MV-4-11 (cell line): ENCODE data around the gene ACADSB.

Source experiments
- DNase-seq: peaks from one replicate; lab custom pipeline; 2025; lab: John Stamatoyannopoulos, UW

The ACADSB gene

DNA sequence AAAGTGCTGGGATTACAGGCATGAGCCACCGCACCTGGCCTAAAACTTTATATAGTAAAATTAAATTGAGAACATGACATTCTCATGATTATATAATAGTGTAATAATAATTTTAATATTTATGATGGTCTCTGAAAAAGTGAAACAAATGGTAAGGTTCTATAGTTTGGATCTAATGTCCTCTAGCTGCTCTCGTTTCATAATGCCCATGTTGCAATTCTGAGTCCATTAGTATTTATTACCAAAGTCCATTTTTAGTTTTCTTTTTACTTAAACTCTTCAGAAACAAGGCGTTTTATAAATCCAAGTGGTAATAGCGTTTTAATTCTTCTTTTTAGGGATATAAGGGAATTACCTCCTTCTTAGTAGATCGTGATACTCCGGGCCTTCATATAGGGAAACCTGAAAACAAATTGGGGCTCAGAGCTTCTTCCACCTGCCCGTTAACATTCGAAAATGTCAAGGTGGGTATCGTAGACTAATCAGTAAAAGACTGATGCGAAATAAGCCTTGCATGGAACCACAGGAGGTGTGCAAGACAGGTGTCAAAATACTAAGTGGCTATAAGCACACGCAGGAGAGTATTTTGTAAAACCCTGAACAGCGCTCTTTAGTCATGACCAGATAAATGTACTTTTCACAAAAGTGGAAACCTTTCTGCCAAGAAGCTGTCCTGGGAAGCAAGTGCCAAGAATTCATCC is 34.1 kb downstream of the ACADSB start:
- no peak for DNase-seq

DNA sequence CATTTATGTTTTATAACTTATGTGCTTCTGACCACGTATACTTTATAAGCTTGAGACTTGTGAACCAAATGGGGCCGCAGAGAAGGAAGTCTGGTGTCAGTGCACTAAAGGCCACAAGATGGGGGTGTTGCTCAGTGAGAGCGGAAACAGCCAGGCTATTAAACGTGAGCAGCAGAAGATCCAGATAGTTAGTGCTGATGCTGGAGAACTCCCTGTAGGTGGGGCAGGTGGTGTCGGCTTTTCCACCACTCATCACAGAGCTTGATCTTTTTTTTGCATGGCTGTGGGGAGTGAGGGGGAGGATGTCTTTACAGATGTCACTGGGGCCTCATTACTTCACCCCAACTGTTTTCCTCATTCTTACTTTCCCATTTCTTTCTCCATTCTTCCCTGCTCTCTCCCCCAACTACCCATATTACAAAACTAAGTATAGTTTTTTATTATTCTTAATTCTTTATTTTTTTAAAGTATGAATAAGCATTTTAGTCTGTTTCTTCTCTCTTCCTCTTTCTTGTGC is 34.7 kb downstream of the ACADSB start:
- peak; percentile 59 for DNase-seq

DNA sequence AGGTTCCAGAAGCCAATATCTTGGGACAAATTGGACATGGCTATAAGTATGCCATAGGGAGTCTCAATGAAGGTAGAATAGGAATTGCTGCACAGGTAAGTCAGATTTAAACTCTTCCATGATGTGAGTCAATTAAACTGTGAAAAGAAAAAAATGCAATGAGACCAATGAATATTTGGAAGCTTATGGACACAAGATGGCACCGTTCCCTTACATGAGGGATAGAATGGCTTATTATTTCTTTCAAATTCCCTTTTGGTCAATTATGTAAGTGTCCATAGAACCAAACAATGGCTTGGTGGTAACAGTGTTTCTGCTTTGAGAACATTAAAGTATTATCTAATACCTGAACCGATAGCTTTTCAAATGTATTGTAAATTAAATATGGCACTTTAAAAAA is 35.6 kb downstream of the ACADSB start:
- peak; percentile 39 for DNase-seq

DNA sequence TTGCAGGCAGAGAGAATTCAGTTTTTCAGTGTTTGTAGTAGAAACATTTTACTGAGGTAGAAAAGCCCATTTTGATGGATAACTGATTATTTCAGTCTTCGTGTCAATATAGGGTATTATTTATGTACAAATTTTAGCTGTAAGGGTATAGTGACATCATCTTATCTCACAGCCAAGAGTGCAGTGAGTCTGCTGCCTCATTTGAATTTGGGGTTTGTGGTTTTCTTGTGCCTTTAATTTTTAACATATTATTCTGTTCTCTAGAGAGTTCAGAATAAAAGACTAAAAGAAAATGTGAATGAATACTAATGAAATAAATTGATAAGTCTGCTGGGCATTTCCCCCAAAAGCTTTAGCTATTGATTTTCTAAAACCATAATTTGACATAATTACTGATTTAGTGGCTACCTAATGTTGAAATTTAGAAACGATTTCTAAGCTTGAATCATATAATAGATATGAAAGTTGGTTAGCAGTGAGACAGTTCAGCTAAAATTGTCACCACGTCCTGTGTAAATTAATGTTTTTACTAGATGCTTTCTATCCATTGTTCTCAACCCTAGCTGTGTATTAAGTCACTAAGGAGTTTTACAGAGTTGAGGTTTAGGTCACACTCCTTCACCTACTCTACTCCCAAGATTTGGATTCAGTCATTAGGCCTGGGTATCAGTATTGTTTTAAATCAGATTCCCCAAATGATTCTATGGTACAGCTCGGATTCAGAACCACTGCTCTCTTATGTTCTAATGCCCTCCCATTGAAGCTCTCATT is 37.3 kb downstream of the ACADSB start:
- no peak for DNase-seq

DNA sequence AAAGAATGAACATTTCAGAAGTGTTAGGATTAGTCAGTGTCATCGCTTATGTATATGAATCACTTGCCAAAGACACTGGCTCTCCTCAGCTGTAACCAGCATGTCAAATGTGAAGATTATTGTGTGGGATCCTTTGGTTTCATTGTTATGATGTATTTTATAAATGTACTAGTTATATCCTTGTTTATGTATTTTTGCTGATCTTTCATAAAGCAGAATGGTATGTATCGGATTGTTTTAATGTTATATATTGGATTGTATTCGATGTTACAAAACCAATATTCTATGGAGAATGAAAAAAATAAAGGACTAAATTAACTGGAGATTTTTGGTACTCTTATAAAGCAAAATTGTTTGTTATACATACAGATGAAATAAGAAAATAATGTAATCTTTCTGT is 49.2 kb downstream of the ACADSB start:
- DNase-seq = no peak

DNA sequence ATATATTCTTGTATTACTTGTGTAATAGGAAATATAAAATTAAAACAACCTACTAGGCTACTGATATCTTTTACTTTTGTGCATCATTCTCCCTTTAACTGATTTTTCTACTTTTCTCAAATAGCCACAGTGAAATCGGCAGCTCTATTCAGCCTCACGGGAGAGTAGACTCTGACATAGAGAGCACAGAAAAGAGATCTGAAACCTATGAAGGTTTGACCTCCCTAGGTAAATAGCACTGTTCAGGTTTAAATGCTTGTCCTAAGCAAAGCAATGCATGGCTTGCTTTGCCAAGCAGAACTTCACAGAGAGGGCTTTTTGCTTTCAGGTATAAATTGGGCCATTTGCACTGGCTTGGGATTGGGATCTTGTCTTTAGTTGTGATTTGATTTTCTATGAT is 53.1 kb downstream of the ACADSB start:
- no peak for DNase-seq

DNA sequence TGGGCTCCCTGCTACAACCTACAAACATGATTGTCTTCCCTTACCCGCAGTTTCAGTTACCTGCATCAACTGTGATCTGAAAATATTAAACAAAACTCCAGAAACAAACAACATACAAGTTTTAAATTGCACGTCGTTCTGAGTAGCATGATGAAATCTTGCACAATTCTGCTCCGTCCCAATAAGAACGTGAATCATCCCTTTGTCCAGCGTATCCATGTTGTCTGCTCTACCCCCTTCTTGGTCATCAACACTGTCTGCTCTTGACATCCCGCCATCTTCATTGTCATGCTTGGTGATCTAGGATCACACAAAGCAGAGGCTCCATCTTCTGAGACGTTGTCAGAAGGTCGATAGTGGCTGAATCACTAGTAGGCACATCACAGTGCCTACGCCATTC is 53.9 kb downstream of the ACADSB start:
- no peak for DNase-seq

DNA sequence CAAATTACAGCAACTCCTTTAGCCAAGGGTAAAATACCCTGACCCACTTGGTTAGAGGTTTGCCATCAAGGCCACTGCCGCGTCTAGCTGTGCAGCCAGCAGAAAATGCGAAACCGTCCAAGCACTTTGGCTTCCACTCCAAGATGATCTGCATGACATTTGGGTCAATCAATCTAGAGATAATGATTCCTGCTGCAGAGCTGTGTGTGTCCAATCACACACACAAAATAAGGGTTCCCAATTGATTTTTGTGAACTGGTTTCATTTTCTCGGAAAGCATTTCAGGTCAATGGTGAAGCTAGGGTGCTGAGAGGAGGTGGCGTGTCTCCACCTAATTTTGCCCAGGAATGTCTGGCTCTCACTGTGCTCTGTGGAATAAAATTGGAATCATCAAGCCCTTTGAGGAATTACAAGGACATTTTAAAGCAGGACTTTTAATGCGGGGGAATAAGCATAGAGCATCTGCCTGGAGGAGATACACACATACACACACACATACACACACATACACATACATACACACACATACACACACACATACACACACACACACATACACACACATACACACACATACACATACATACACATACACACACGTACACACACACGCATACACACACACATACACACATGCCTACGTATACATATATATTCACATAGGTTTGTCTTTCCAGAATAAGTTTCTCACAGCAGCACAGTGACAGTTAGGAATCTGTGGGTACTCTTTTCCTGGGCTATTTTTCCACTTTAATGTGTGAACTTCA is 59.5 kb downstream of the ACADSB start:
- DNase-seq = no peak

DNA sequence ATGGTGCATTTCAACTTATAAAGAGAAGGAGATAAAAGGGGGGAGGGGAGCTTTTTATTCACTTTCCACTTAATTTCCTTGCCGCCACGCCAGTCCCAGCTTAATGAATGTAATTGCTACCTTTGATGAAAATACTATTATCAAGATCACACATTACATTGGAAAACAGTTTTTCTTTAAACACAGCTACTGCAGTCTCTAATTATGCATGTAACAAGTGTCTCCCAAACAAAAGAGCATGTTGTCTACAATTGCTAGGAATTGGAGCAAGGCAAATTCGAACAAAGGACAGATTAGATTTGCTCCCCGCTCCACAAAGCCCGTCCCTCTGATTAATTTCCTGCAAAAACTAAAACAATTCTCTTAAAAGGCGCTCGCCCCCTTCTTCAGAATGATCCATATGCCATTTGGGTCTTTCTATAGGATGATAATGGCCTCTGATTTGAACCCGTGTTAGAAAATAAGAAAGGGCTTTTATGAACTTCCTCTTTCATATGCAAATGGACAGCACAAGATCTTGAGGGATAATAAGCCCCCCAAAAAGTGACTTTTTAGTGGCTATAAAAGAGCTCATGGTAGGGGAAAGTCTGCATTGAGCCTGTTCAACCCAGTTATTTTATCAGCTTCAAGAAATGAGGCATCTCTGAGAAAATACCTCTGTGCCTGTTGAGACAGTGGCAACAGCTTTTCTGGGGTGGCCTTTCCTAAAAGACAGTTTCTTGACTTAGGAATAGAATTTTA is 60.6 kb downstream of the ACADSB start:
- DNase-seq = no peak

DNA sequence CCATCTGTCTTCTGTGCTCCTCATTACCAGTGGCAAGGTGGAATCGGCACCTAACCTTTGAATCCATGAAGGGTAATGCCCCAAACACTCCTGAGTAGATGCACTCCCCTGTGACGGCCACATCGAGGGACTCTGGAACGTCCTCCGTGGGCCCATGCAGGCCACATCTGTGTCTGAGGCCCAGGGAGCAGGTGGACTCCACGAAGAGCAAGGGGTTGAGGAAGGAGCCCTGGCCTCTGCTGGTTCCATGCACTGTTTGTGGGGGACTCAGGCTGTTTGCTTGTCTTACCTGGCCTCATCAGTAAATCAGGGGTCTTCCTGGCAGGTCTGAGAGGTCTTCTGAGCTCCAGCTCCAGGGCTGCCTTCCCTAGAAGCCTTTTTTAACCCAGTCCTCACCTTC is 64.4 kb downstream of the ACADSB start:
- no peak for DNase-seq

DNA sequence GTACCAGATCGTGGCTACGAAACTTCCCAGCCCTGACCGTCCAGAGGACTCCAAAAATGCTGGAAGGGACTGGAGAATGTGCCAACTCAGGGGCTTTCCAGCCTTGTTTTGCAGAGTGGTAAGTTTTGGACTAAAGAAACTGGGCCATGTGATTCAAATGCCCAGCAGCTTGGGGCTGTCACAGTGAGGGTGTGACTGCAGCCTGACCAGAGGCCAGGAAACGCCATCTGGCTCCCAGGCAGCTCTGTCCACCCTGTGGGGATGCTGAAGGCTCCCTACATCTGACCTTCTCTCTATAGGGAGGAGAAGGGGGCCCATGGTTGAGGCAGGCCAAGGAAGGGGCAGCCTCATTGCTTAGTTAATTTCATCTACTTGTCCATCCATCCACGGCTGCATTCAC is 65.4 kb downstream of the ACADSB start:
- no peak for DNase-seq

DNA sequence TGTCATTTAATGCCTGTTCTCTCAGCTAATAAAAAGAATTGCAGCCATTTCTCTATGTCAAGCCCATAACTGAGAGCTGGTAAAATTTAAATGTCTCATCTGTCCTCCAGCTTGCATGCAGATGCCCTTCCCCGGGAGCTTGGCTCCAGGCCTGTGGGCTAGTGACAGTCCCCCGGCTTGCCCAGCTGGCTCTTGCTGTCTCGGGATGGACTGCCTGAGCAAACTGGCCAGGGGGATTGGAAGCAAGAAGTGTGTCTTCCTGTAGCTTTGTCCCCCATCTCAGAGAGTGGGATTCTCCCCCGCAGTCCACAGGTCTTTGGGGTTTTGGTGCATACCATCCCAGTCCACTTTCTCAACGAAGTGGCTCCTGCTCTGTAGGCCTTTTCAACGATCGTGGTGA is 73.1 kb downstream of the ACADSB start:
- DNase-seq = no peak

DNA sequence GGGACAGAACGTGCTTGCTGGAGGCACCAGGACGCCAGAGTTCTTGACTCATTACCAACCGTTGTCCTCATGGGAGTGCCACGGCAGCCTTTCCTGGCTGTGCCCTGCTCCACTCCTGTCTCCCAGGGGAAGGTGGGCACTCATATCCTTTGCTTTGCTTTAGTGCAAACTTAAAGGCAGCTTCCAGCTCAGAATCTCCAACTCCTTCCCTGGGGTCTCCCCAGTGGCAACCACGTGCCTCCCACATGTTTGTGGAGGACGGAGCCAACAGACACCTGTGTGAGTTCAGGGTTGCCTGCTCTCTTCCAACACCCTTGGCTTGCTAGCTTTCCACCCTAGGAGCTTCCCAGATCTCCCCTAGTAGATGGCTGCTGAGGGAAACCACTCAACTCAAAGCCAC is 75.0 kb downstream of the ACADSB start:
- DNase-seq = no peak

DNA sequence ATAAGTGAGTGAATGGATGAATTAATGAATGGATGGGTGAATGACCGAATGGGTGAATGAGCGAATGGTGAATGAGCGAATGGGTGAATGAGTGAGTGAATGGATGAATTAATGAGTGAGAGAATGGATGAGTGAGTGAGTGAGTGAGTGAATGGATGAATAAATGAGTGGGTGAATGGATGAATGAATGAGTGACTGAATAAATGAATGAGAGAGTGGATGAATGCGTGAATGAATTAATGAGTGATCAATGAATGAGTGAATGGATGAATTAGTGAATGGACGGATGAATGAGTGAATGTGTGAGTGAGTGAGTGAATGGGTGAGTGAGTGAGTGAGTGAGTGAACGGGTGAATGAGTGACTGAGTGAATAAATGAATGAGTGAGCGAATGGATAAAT is 77.5 kb downstream of the ACADSB start:
- DNase-seq = no peak

DNA sequence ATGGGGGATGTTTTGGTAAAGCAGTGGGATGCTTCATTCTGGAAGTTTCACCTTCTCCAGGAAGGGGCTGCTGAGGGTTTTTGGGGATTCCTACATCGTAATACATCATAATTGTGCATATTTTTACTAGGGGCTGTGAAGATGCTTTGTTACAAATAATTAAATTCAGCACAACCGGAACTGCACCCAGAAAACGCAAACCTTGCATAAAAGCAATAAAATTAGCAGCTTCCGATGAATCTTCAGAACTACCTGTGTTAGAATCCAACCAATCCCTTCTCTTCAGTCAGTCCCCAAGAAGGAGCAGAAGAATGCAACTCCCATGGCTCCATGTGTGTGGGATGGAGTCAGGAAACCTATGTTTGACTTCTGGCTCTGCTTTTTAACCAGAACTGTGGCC is 78.5 kb downstream of the ACADSB start:
- DNase-seq = no peak

DNA sequence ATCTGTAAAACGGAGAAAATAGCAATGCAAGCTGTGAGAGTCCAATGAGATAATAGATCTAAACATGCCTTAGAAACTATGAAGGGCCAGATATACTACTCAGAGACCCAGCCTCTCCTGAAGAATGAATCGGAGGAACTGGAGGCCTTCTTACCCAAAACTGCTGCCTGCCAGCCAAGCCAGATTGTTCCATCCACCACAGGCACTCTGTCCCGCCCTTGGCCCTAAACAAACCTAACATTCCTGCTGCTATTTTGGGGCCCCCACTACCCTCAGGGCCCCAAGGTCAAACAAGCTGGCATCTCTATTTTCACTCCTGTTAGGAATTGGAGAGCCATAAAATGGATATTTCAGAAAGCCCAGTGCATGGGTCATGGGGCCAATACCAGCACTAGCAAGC is 79.0 kb downstream of the ACADSB start:
- DNase-seq = no peak

DNA sequence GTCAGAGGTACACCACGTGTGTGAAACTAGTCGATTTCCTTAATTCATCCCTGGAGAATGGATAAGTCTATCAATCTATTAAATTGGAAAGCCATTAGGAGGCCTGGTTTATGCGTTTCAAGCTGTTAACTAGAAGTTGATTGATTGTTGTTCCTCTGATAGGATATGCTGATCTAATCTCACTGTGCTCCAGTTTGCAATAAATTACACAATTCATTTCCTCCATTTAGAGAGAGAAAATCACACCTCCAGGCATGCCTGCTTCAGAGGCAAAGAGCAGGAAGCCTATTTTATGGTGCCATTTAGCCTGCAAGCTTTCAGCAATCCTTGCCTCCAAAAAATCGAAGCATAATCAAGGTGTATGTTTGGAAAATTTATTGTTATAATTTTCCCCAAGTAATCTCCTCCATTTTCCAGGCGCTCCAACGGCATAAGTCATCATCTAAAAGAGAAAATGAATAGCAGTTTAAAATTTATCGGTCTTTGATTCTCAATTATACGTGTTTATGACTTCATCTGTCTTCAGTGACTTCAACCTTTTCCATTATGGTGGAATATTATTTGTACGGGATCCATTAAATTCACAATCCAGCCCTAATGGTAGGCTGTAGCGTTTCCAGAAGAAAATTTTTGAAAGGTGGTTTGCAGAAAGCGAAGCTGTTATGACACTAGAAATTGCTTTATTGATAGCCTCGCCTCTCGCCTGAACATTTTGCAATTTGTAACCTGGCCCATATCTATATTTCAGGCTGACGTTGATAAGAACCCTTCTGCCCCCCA is 84.0 kb downstream of the ACADSB start:
- DNase-seq = no peak

DNA sequence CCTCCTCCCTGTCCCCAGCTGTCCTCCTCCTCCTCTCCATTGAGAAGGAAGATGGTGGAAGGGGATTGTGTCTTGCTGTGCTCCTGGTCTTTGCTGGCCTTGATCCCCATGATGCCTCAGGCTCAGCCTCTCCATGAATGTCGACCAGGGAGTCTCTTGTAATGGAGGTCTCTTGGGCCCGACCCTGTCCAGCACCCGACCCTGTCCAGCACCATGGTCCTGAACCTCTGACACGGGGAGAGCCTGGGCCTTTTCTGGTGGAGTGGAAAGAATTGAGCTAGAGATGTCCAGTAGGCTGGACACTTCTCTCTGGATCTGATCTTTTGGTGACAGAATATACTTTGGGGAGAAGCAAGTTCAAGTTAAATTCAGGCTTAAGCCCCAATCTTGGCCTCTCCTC is 84.7 kb downstream of the ACADSB start:
- DNase-seq = no peak

DNA sequence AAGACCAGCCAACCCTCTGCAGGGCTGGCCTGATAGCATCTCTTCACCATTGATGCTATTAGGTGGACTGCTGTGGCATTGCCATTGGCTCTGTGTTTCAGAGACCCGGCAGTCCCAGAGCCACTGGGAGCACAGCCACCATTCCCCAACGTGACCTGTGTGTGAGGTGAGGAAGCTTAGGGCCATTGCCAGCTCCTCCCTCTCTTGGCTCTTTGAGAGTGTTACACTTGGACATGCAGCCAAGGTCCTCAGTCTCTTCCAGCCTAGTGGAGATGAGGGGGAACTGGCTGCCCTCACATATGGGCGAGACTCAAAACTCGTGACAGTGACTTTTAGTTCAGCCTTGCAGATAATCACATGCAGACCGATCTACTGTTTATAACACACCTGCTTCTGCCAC is 87.6 kb downstream of the ACADSB start:
- DNase-seq = no peak

DNA sequence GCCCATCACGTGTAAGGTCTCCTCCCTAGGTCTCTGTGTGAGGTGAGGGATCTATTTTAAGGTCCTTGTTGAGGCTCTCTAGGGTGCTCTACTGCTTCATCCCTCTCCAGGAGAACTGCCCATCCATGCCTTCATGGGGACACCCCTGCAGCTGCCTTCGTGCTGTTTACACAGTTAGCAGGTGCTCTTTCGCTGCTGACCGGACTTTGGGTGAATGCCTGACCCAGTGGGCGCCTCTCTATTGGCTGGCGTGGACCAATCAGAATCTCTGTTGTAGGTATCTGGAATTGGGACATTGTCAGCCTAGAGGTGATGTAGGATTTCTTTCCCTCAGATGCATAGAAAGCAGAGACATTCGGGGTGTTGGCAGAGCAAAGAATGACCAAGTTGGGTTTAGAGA is 88.2 kb downstream of the ACADSB start:
- DNase-seq = no peak

DNA sequence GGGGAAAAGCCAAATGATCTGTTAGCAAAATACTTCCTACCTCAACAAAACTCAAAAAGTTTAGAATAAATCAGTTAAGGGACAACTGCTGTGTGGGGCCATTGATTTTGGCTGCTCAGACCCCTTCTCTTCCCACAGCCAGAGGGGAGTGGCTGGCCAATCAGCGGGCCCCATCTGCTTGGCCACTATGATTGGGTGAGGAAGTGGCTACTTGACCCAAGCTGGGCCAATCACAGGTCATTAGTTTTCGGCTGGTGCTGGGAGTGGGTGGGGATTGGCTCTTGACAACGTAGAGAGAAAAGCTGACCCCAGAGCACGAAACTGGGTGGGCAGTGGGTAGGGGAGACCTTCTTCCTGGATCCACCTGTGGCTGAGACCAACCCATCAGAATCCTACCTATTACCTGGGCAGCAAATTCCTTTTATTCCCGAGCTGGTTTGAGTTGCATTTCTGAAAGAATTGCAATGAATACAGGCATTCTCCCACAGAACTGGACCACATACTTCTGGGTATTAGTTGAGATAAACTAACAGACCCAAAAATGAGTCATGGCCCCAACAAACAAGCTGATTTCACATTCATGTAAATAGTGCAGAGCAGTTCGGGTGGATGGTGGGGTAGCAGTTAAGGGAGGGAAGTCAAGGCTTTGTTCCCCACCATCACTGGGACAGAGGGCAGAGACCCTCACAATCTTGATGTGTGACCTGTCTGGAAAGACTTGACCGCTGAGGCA is 91.4 kb downstream of the ACADSB start:
- no peak for DNase-seq
